Activated naive CD4-positive, alpha-beta T cell treated with anti-CD3 and anti-CD28 coated beads, Interleukin-2, amount 10 ng/mL, durations not matched to agents 7 days and 5 days (primary cell): ENCODE results near the gene ATF7.
"Not testable (repeated sequence)": the region's sequence is repeated elsewhere in the genome, so short reads cannot be mapped to it uniquely, and the experiment has no call there.

Experiments used
- CTCF ChIA-PET: fragments of 350-600 bp; sonication (Branson Sonifier 250); formaldehyde crosslinking; loops from one replicate; lab custom pipeline; 2021; ENCODE audit warnings: antibody characterized with exemption; lab: Charles Lee
- DNase-seq: peaks from one replicate; pipeline ENCODE4 v3.0.0-alpha.2; 2020
- H3K27ac Mint-ChIP-seq: one replicate; pipeline ENCODE4 v1.8.0; 2021; ENCODE audit warnings: mild to moderate bottlenecking, moderate library complexity, mixed read lengths
- H3K27me3 Mint-ChIP-seq: one replicate; pipeline ENCODE4 v1.8.0; 2021; ENCODE audit warnings: mild to moderate bottlenecking, mixed read lengths
- H3K36me3 Mint-ChIP-seq: one replicate; pipeline ENCODE4 v1.8.0; 2021; ENCODE audit warnings: mixed read lengths
- H3K4me1 Mint-ChIP-seq: one replicate; pipeline ENCODE4 v1.8.0; 2021; ENCODE audit warnings: mixed read lengths
- H3K4me3 Mint-ChIP-seq: one replicate; pipeline ENCODE4 v1.8.0; 2021; ENCODE audit warnings: mild to moderate bottlenecking, moderate library complexity, mixed read lengths
- H3K9me3 Mint-ChIP-seq: one replicate; pipeline ENCODE4 v1.8.0; 2021; ENCODE audit warnings: mixed read lengths

ATF7 gene

GRCh38 chr12:53622724-53623123 lies 3.5 kb downstream of the ATF7 start:
- Mint-ChIP-seq H3K27me3 (no peaks in the 10 kb centered on the region), H3K4me3 (no peak overlapping the region), H3K27ac (no peak overlapping the region), H3K4me1 (peaks cover 55% of the 10 kb centered on the region), H3K9me3 (no peaks in the 10 kb centered on the region), H3K36me3 (peaks cover 13% of the 10 kb centered on the region)
- DNase-seq = no peak
- CTCF ChIA-PET = interaction anchor here (0.6 to 2.1 kb wide), 3 partner anchors 11 to 79 kb away, joined by 3 to 11 read pairs (median 3); no protein-coding TSS in a partner anchor

GRCh38 chr12:53618275-53618674 lies 7.9 kb downstream of the ATF7 start:
- peak overlapping the region; percentile 78 for H3K27ac Mint-ChIP-seq
- peaks cover 29% of the 10 kb centered on the region for H3K4me1 Mint-ChIP-seq
- CTCF ChIA-PET = interaction anchor here (0.7 to 1.5 kb wide), 2 partner anchors 75 to 101 kb away, joined by 3 to 5 read pairs; no protein-coding TSS in a partner anchor
- peaks cover 20% of the 10 kb centered on the region for H3K36me3 Mint-ChIP-seq
- H3K9me3 Mint-ChIP-seq = no peaks in the 10 kb centered on the region
- no peak for DNase-seq
- no peaks in the 10 kb centered on the region for H3K27me3 Mint-ChIP-seq
- H3K4me3 Mint-ChIP-seq = peak overlapping the region; percentile 63

- no peaks in the 10 kb centered on the region for H3K27me3 Mint-ChIP-seq
- H3K36me3 Mint-ChIP-seq = peaks cover 20% of the 10 kb centered on the region
- H3K27ac Mint-ChIP-seq = peak overlapping the region; percentile 78
- no peak for DNase-seq
- peak overlapping the region; percentile 63 for H3K4me3 Mint-ChIP-seq
- H3K4me1 Mint-ChIP-seq = peaks cover 30% of the 10 kb centered on the region
- CTCF ChIA-PET = interaction anchor here (0.7 to 1.5 kb wide), 2 partner anchors 74 to 101 kb away, joined by 3 to 5 read pairs; no protein-coding TSS in a partner anchor
- no peaks in the 10 kb centered on the region for H3K9me3 Mint-ChIP-seq
These were observed 8.5 kb downstream of the ATF7 start for GRCh38 chr12:53617700-53618099.

- Mint-ChIP-seq H3K27me3 (no peaks in the 10 kb centered on the region), H3K4me1 (peaks cover 29% of the 10 kb centered on the region), H3K36me3 (peaks cover 20% of the 10 kb centered on the region), H3K27ac (no peak overlapping the region), H3K9me3 (no peaks in the 10 kb centered on the region), H3K4me3 (no peak overlapping the region)
- CTCF ChIA-PET = interaction anchor here (0.6 to 1.9 kb wide), 3 partner anchors 44 to 73 kb away, joined by 5 read pairs; partner anchors contain the start of gene ATP5MC2
- DNase-seq = no peak
These were observed 9.2 kb downstream of the ATF7 start for GRCh38 chr12:53616950-53617349.

- Mint-ChIP-seq H3K36me3 (peaks cover 19% of the 10 kb centered on the region), H3K9me3 (no peaks in the 10 kb centered on the region), H3K27me3 (no peaks in the 10 kb centered on the region), H3K27ac (no peak overlapping the region), H3K4me1 (peaks cover 25% of the 10 kb centered on the region), H3K4me3 (no peak overlapping the region)
- DNase-seq = no peak
- CTCF ChIA-PET = interaction anchor here (0.7 to 2.7 kb wide), 2 partner anchors 62 to 96 kb away, joined by 3 to 13 read pairs; partner anchors contain the start of gene ATP5MC2
These were observed 12.4 kb downstream of the ATF7 start for GRCh38 chr12:53613821-53614220.

- Mint-ChIP-seq H3K4me1 (peaks cover 16% of the 10 kb centered on the region), H3K4me3 (no peak overlapping the region), H3K27me3 (no peaks in the 10 kb centered on the region), H3K27ac (no peak overlapping the region), H3K36me3 (peaks cover 16% of the 10 kb centered on the region), H3K9me3 (no peaks in the 10 kb centered on the region)
- CTCF ChIA-PET = interaction anchor here (2.7 kb wide), 2 partner anchors 11 to 63 kb away, joined by 11 to 13 read pairs; partner anchors contain the start of gene ATP5MC2
- DNase-seq = no peak
These were observed 13.2 kb downstream of the ATF7 start for GRCh38 chr12:53612978-53613377.

GRCh38 chr12:53611304-53611703 lies 14.9 kb downstream of the ATF7 start:
- DNase-seq = no peak
- Mint-ChIP-seq H3K4me3 (no peak overlapping the region), H3K27ac (no peak overlapping the region), H3K36me3 (peaks cover 12% of the 10 kb centered on the region), H3K4me1 (peaks cover 10% of the 10 kb centered on the region), H3K9me3 (no peaks in the 10 kb centered on the region), H3K27me3 (no peaks in the 10 kb centered on the region)
- CTCF ChIA-PET = interaction anchor here (1.1 to 2.7 kb wide), 3 partner anchors 12 to 68 kb away, joined by 3 to 13 read pairs (median 11); partner anchors contain the start of gene ATP5MC2

- CTCF ChIA-PET, H3K27ac Mint-ChIP-seq, H3K27me3 Mint-ChIP-seq, H3K4me3 Mint-ChIP-seq, DNase-seq, H3K9me3 Mint-ChIP-seq: not testable (repeated sequence)
- Mint-ChIP-seq H3K4me1 (peaks cover 16% of the 10 kb centered on the region), H3K36me3 (peaks cover 14% of the 10 kb centered on the region)
These were observed 19.5 kb downstream of the ATF7 start for GRCh38 chr12:53606688-53607087.

- Mint-ChIP-seq H3K27me3 (no peaks in the 10 kb centered on the region), H3K27ac (no peak overlapping the region), H3K4me1 (peaks cover 16% of the 10 kb centered on the region), H3K36me3 (peaks cover 22% of the 10 kb centered on the region), H3K4me3 (no peak overlapping the region), H3K9me3 (no peaks in the 10 kb centered on the region)
- CTCF ChIA-PET = no interaction called here
- no peak for DNase-seq
These were observed 21.6 kb downstream of the ATF7 start for GRCh38 chr12:53604581-53604980.

GRCh38 chr12:53603804-53604203 lies 22.4 kb downstream of the ATF7 start:
- no peak overlapping the region for H3K4me3 Mint-ChIP-seq
- H3K9me3 Mint-ChIP-seq = no peaks in the 10 kb centered on the region
- H3K27me3 Mint-ChIP-seq = no peaks in the 10 kb centered on the region
- H3K27ac Mint-ChIP-seq = no peak overlapping the region
- H3K36me3 Mint-ChIP-seq = peaks cover 23% of the 10 kb centered on the region
- peaks cover 16% of the 10 kb centered on the region for H3K4me1 Mint-ChIP-seq
- no peak for DNase-seq
- CTCF ChIA-PET = no interaction called here

GRCh38 chr12:53603196-53603595 lies 23.0 kb downstream of the ATF7 start:
- H3K27ac Mint-ChIP-seq = no peak overlapping the region

GRCh38 chr12:53602176-53602864 lies 23.9 kb downstream of the ATF7 start:
- Mint-ChIP-seq H3K27me3 (no peaks in the 10 kb centered on the region), H3K4me3 (no peak overlapping the region), H3K27ac (no peak overlapping the region), H3K9me3 (no peaks in the 10 kb centered on the region), H3K36me3 (peaks cover 22% of the 10 kb centered on the region), H3K4me1 (peaks cover 16% of the 10 kb centered on the region)
- DNase-seq = no peak
- CTCF ChIA-PET = no interaction called here

More at GRCh38 chr12:53603196-53603595, 23.0 kb downstream of the ATF7 start:
- H3K4me1 Mint-ChIP-seq = peaks cover 16% of the 10 kb centered on the region
- H3K27me3 Mint-ChIP-seq = no peaks in the 10 kb centered on the region
- DNase-seq = no peak
- H3K9me3 Mint-ChIP-seq = no peaks in the 10 kb centered on the region
- H3K36me3 Mint-ChIP-seq = peaks cover 21% of the 10 kb centered on the region
- CTCF ChIA-PET = no interaction called here
- no peak overlapping the region for H3K4me3 Mint-ChIP-seq

GRCh38 chr12:53601296-53601847 lies 24.8 kb downstream of the ATF7 start:
- H3K27ac Mint-ChIP-seq = no peak overlapping the region
- H3K36me3 Mint-ChIP-seq = peaks cover 24% of the 10 kb centered on the region
- no peak overlapping the region for H3K4me3 Mint-ChIP-seq
- CTCF ChIA-PET = no interaction called here
- no peak for DNase-seq
- H3K4me1 Mint-ChIP-seq = peaks cover 16% of the 10 kb centered on the region
- no peaks in the 10 kb centered on the region for H3K9me3 Mint-ChIP-seq
- H3K27me3 Mint-ChIP-seq = no peaks in the 10 kb centered on the region

GRCh38 chr12:53600490-53601295 lies 25.5 kb downstream of the ATF7 start:
- Mint-ChIP-seq H3K27me3 (no peaks in the 10 kb centered on the region), H3K36me3 (peaks cover 24% of the 10 kb centered on the region), H3K4me1 (peaks cover 16% of the 10 kb centered on the region), H3K4me3 (no peak overlapping the region), H3K9me3 (no peaks in the 10 kb centered on the region), H3K27ac (no peak overlapping the region)
- CTCF ChIA-PET = no interaction called here
- no peak for DNase-seq
